GM23338 (cell line): ENCODE data around the gene GGA2. TPM values are rescaled to one million over a fixed set of nuclear protein-coding genes. Genes with fewer than 3 reads are reported as not detected.

Source experiments
- ATAC-seq: fragments of 200-7000 bp; cut with Tn5 transposase; 3 replicates; pipeline ENCODE4 v1.9.1; 2020
- DNase-seq: peaks from one replicate; pipeline ENCODE4 v3.0.0-alpha.2; 2015; ENCODE audit warnings: low spot score
- H2AFZ ChIP-seq: fragments of 200-600 bp; sonication (generic); 2 replicates; pipeline ENCODE4 v1.8.0; 2016; ENCODE audit warnings: antibody characterized with exemption, mild to moderate bottlenecking, moderate library complexity
- H3F3A ChIP-seq: fragments of 200-600 bp; sonication (generic); replicated peaks from 2 replicates; pipeline ENCODE4 v1.8.0; 2017; ENCODE audit warnings: antibody characterized with exemption, mixed run types, low read depth
- H3K27ac ChIP-seq: fragments of 200-600 bp; sonication (generic); 2 replicates; pipeline ENCODE4 v1.6.1; 2016; ENCODE audit warnings: low read depth
- H3K27me3 ChIP-seq: fragments of 200-600 bp; sonication (generic); 2 replicates; pipeline ENCODE4 v1.8.0; 2016; ENCODE audit warnings: mild to moderate bottlenecking, mixed run types, moderate library complexity; ENCODE audit not compliant: insufficient read depth
- H3K36me3 ChIP-seq: fragments of 200-600 bp; sonication (generic); 2 replicates; pipeline ENCODE4 v1.8.0; 2016; ENCODE audit warnings: mild to moderate bottlenecking; ENCODE audit not compliant: insufficient read depth
- H3K4me1 ChIP-seq: fragments of 200-600 bp; sonication (generic); 2 replicates; pipeline ENCODE4 v1.8.0; 2016; ENCODE audit warnings: mild to moderate bottlenecking, moderate library complexity; ENCODE audit not compliant: insufficient read depth
- H3K4me2 ChIP-seq: fragments of 200-600 bp; sonication (generic); 2 replicates; pipeline ENCODE4 v1.7.1; 2017; ENCODE audit warnings: mixed run types
- H3K4me3 ChIP-seq: fragments of 200-600 bp; sonication (generic); 2 replicates; pipeline ENCODE4 v1.6.1; 2016; ENCODE audit warnings: mixed run types
- H3K79me2 ChIP-seq: fragments of 200-600 bp; sonication (generic); replicated peaks from 2 replicates; pipeline ENCODE4 v1.8.0; 2017; ENCODE audit warnings: mild to moderate bottlenecking; ENCODE audit not compliant: insufficient read depth
- H3K9me2 ChIP-seq: fragments of 200-600 bp; sonication (generic); 2 replicates; pipeline ENCODE4 v1.8.0; 2017; ENCODE audit not compliant: insufficient read depth
- H4K20me1 ChIP-seq: fragments of 200-600 bp; sonication (generic); replicated peaks from 2 replicates; pipeline ENCODE4 v1.8.0; 2017; ENCODE audit warnings: mild to moderate bottlenecking; ENCODE audit not compliant: insufficient read depth
- H3K27ac Mint-ChIP-seq: 2 replicates; pipeline ENCODE4 v1.8.0; 2020; ENCODE audit warnings: inconsistent platforms, mild to moderate bottlenecking, moderate library complexity, mixed read lengths
- H3K27me3 Mint-ChIP-seq: 3 replicates; pipeline ENCODE4 v1.8.0; 2022; ENCODE audit warnings: low read depth, mild to moderate bottlenecking, moderate library complexity, mixed read lengths, inconsistent platforms; ENCODE audit not compliant: insufficient read depth, poor library complexity
- H3K36me3 Mint-ChIP-seq: 3 replicates; pipeline ENCODE4 v1.8.0; 2021; ENCODE audit warnings: low read depth, mild to moderate bottlenecking, inconsistent platforms, moderate library complexity, mixed read lengths
- H3K4me1 Mint-ChIP-seq: 3 replicates; pipeline ENCODE4 v1.8.0; 2020; ENCODE audit warnings: mild to moderate bottlenecking, inconsistent platforms, mixed read lengths
- H3K4me3 Mint-ChIP-seq: 3 replicates; pipeline ENCODE4 v1.8.0; 2021; ENCODE audit warnings: moderate library complexity, mild to moderate bottlenecking, inconsistent platforms, mixed read lengths
- H3K9me3 Mint-ChIP-seq: 3 replicates; pipeline ENCODE4 v1.8.0; 2020; ENCODE audit warnings: moderate library complexity, mild to moderate bottlenecking, inconsistent platforms, mixed read lengths
- CREB1 ChIP-seq: fragments of 250-450 bp; sonication (Bioruptor Pico); IDR thresholded peaks from 2 replicates; pipeline ENCODE4 v1.5.0; 2020; ENCODE audit warnings: low read depth, mild to moderate bottlenecking, moderate library complexity
- CTCF ChIP-seq, 2 experiments: fragments of 200-600 bp in 1 of 2; sonication (generic) in 1 of 2; conservative IDR thresholded peaks; 2 replicates each; pipeline versions ENCODE4 v1.5.1 to v1.6.1; 2016 to 2017; ENCODE audit warnings: antibody characterized with exemption in 2 of 2, low read depth in 2 of 2, mild to moderate bottlenecking in 2 of 2, moderate library complexity in 1 of 2
- ETS1 ChIP-seq: IDR thresholded peaks from 2 replicates; pipeline ENCODE4 v1.6.1; 2016; ENCODE audit warnings: antibody characterized with exemption
- EZH2 ChIP-seq: fragments of 200-600 bp; sonication (generic); IDR thresholded peaks from one replicate; pipeline ENCODE4 v1.8.0; 2017; ENCODE audit warnings: antibody characterized with exemption, mild to moderate bottlenecking, low read depth; ENCODE audit not compliant: unreplicated experiment
- EZH2phosphoT487 ChIP-seq: fragments of 200-600 bp; sonication (generic); IDR thresholded peaks from one replicate; pipeline ENCODE4 v1.8.1; 2018; ENCODE audit warnings: antibody characterized with exemption; ENCODE audit not compliant: unreplicated experiment
- JUNB ChIP-seq: IDR thresholded peaks from one replicate; pipeline ENCODE4 v1.6.1; 2016; ENCODE audit warnings: antibody characterized with exemption; ENCODE audit not compliant: unreplicated experiment
- NANOG ChIP-seq: IDR thresholded peaks from 2 replicates; pipeline ENCODE4 v1.6.1; 2016; ENCODE audit warnings: antibody characterized with exemption, borderline replicate concordance
- POLR2AphosphoS5 ChIP-seq: IDR thresholded peaks from 2 replicates; pipeline ENCODE4 v1.6.1; 2016; ENCODE audit warnings: antibody characterized with exemption, low read depth
- STAT1 ChIP-seq: IDR thresholded peaks from one replicate; pipeline ENCODE4 v1.6.1; 2016; ENCODE audit warnings: antibody characterized with exemption; ENCODE audit not compliant: unreplicated experiment
- ZNF114 ChIP-seq: fragments of 250-450 bp; sonication (Bioruptor Pico); IDR thresholded peaks from 2 replicates; pipeline ENCODE4 v1.5.0; 2020; ENCODE audit warnings: mild to moderate bottlenecking, moderate library complexity
- ZNF331 ChIP-seq: fragments of 250-450 bp; sonication (Bioruptor Pico); IDR thresholded peaks from 2 replicates; pipeline ENCODE4 v1.5.0; 2020; ENCODE audit warnings: low read depth, mild to moderate bottlenecking, moderate library complexity
- ZNF462 ChIP-seq: fragments of 250-450 bp; sonication (Bioruptor Pico); IDR thresholded peaks from 2 replicates; pipeline ENCODE4 v1.5.0; 2020; ENCODE audit warnings: mild to moderate bottlenecking, moderate library complexity
- polyA plus RNA-seq: library from polyadenylated mRNA; unstranded; fragments of >200 nt; fragmentation: Nextera tagmentation; extraction: Ambion mirVana; gene quantifications from 2 replicates; pipeline ENCODE4 v1.2.1, GENCODE V29; 2016
- total RNA-seq: library from RNA; depleted of rRNA; stranded (reverse); fragments of >200 nt; shearing (Covaris generic); gene quantifications from 2 replicates; pipeline ENCODE4 v1.2.3, GENCODE V29; 2014

Gene GGA2
- total and polyA plus RNA-seq, 2 experiments from 2014 or later = 40.3 to 76.6 TPM

- no peak overlapping the region for H3K27ac ChIP-seq
- H3F3A ChIP-seq = no peaks in the 10 kb centered on the region
- Mint-ChIP-seq H3K27ac (peak overlapping the region; percentile 58), H3K36me3 (peaks cover 11% of the 10 kb centered on the region), H3K4me3 (peak overlapping the region; percentile 83), H3K9me3 (no peaks in the 10 kb centered on the region; the same call in 2 of the 3 replicates), H3K4me1 (peaks cover 33% of the 10 kb centered on the region), H3K27me3 (peaks cover 5% of the 10 kb centered on the region)
- DNase-seq (peak; percentile 69), ATAC-seq (peak; percentile 15)
- H3K27me3 ChIP-seq = no peaks in the 10 kb centered on the region
- peaks cover 49% of the 10 kb centered on the region for H4K20me1 ChIP-seq
- peak overlapping the region; percentile 89 for H3K4me2 ChIP-seq
- peak overlapping the region; percentile 72 for H3K4me3 ChIP-seq
- H2AFZ ChIP-seq = no peak overlapping the region
- TF ChIP-seq ZNF114 (CRISPR knock-in tag) = no peak
- no peak for TF ChIP-seq CTCF (conservative IDR thresholded peaks at IDR 0.05; ENCODE audit: low read depth in 2 of 2)
- TF ChIP-seq STAT1 = no peak
- no peaks in the 10 kb centered on the region for H3K36me3 ChIP-seq
- H3K4me1 ChIP-seq = peaks cover 22% of the 10 kb centered on the region
- H3K9me2 ChIP-seq = no peaks in the 10 kb centered on the region
- H3K79me2 ChIP-seq = peaks cover 61% of the 10 kb centered on the region
Observed at GRCh38 chr16:23508589-23509440, 1.5 kb downstream of the GGA2 start.

- H3F3A ChIP-seq = no peaks in the 10 kb centered on the region
- no peak overlapping the region for H3K4me2 ChIP-seq
- H3K4me3 ChIP-seq = no peak overlapping the region
- H3K36me3 Mint-ChIP-seq = peaks cover 11% of the 10 kb centered on the region
- no peak overlapping the region for H2AFZ ChIP-seq
- no peak overlapping the region for H3K4me3 Mint-ChIP-seq
- DNase-seq = no peak
- no peaks in the 10 kb centered on the region for H3K36me3 ChIP-seq
- H3K27ac ChIP-seq = 0 out of 2 replicates have a peak overlapping the region, but pooled peaks have one; percentile 19
- no peaks in the 10 kb centered on the region for H3K27me3 ChIP-seq
- peaks cover 39% of the 10 kb centered on the region for H3K4me1 ChIP-seq
- peaks cover 5% of the 10 kb centered on the region for H3K27me3 Mint-ChIP-seq
- ATAC-seq = no peak
- no peaks in the 10 kb centered on the region; the same call in 2 of the 3 replicates for H3K9me3 Mint-ChIP-seq
- H4K20me1 ChIP-seq = peaks cover 71% of the 10 kb centered on the region
- peaks cover 48% of the 10 kb centered on the region for H3K4me1 Mint-ChIP-seq
- no peaks in the 10 kb centered on the region for H3K9me2 ChIP-seq
- no peak overlapping the region for H3K27ac Mint-ChIP-seq
- peaks cover 83% of the 10 kb centered on the region for H3K79me2 ChIP-seq
- no peak for TF ChIP-seq JUNB
- TF ChIP-seq STAT1 = no peak
- no peak for TF ChIP-seq EZH2phosphoT487
- TF ChIP-seq POLR2AphosphoS5 = no peak
- TF ChIP-seq ZNF462 (CRISPR knock-in tag) = no peak
- TF ChIP-seq NANOG = no peak
- no peak for TF ChIP-seq ETS1
- no peak for TF ChIP-seq EZH2
- no peak for TF ChIP-seq ZNF331 (CRISPR knock-in tag)
- TF ChIP-seq CREB1 = no peak
Observed at GRCh38 chr16:23506606-23506994, 3.7 kb downstream of the GGA2 start.
